IPS DF 6.9 (cell line): Measurements from ENCODE around the gene MRNIP.

ENCODE experiments used
- DNase-seq: peaks from one replicate; pipeline ENCODE4 v3.0.0-alpha.2; 2013; ENCODE audit warnings: low read depth, low spot score
- H3K27ac ChIP-seq: one replicate; pipeline ENCODE4 v1.5.1; 2013; ENCODE audit warnings: low read length, control low read depth
- H3K27me3 ChIP-seq: 2 replicates; pipeline ENCODE4 v1.6.1; 2013; ENCODE audit warnings: mild to moderate bottlenecking, low read length; ENCODE audit not compliant: control insufficient read depth, insufficient read depth
- H3K36me3 ChIP-seq: 2 replicates; pipeline ENCODE4 v1.6.1; 2013; ENCODE audit warnings: low read length; ENCODE audit not compliant: control insufficient read depth, insufficient read depth
- H3K4me1 ChIP-seq: 2 replicates; pipeline ENCODE4 v1.6.1; 2013; ENCODE audit warnings: low read length; ENCODE audit not compliant: control insufficient read depth, insufficient read depth
- H3K4me3 ChIP-seq: 2 replicates; pipeline ENCODE4 v1.5.1; 2013; ENCODE audit warnings: mild to moderate bottlenecking, low read length
- H3K9me3 ChIP-seq: 2 replicates; pipeline ENCODE4 v1.6.1; 2013; ENCODE audit warnings: low read length, inconsistent platforms; ENCODE audit not compliant: control insufficient read depth, insufficient read depth
- WGBS: extraction: QIAGEN DNeasy Blood & Tissue Kit; methylation state at CpG from one replicate; pipeline ENCODE4 v1.1.7; 2013; ENCODE audit warnings: mixed read lengths, missing lambda C conversion rate; ENCODE audit not compliant: insufficient read length, insufficient coverage; 5-methylcytosine and 5-hydroxymethylcytosine counted together

Gene MRNIP

GRCh38 chr5:179788193-179788854 lies 70.3 kb downstream of the MRNIP start:
- DNase-seq = no peak
- H3K27me3 ChIP-seq = no peaks in the 10 kb centered on the region; the same call in 1 of the 2 replicates
- H3K27ac ChIP-seq = no peak overlapping the region
- H3K4me3 ChIP-seq = no peak overlapping the region
- H3K4me1 ChIP-seq = peaks cover 1% of the 10 kb centered on the region; the same call in 1 of the 2 replicates
- no peaks in the 10 kb centered on the region for H3K9me3 ChIP-seq
- WGBS = no CpG with 5 or more reads among the region's 7 CpGs
- H3K36me3 ChIP-seq = no peaks in the 10 kb centered on the region; the same call in 1 of the 2 replicates
